IPS-18a (cell line): ENCODE measurements around the gene CD84.

Source experiments
- H3K27ac ChIP-seq: one replicate; pipeline ENCODE4 v1.5.1; 2013; ENCODE audit warnings: low read length
- H3K27me3 ChIP-seq: one replicate; pipeline ENCODE4 v1.6.1; 2013; ENCODE audit warnings: mild to moderate bottlenecking, low read length; ENCODE audit not compliant: control insufficient read depth, insufficient read depth
- H3K36me3 ChIP-seq: one replicate; pipeline ENCODE4 v1.6.1; 2013; ENCODE audit warnings: low read depth, low read length; ENCODE audit not compliant: control insufficient read depth
- H3K4me1 ChIP-seq: one replicate; pipeline ENCODE4 v1.6.1; 2013; ENCODE audit warnings: low read depth, low read length; ENCODE audit not compliant: control insufficient read depth
- H3K4me3 ChIP-seq: one replicate; pipeline ENCODE4 v1.5.1; 2013; ENCODE audit warnings: low read length
- H3K9ac ChIP-seq: one replicate; pipeline ENCODE4 v1.6.1; 2013; ENCODE audit warnings: mild to moderate bottlenecking, low read length, moderate library complexity
- H3K9me3 ChIP-seq: one replicate; pipeline ENCODE4 v1.6.1; 2013; ENCODE audit warnings: low read depth, low read length; ENCODE audit not compliant: control insufficient read depth

The CD84 gene

GRCh38 chr1:160621633-160622413 is 42.5 kb upstream of the CD84 start:
- H3K4me1 ChIP-seq = no peaks in the 10 kb centered on the region
- H3K4me3 ChIP-seq = no peak overlapping the region
- no peak overlapping the region for H3K27ac ChIP-seq
- no peaks in the 10 kb centered on the region for H3K9me3 ChIP-seq
- H3K27me3 ChIP-seq = no peaks in the 10 kb centered on the region
- H3K36me3 ChIP-seq = no peaks in the 10 kb centered on the region
- no peak overlapping the region for H3K9ac ChIP-seq

DNA sequence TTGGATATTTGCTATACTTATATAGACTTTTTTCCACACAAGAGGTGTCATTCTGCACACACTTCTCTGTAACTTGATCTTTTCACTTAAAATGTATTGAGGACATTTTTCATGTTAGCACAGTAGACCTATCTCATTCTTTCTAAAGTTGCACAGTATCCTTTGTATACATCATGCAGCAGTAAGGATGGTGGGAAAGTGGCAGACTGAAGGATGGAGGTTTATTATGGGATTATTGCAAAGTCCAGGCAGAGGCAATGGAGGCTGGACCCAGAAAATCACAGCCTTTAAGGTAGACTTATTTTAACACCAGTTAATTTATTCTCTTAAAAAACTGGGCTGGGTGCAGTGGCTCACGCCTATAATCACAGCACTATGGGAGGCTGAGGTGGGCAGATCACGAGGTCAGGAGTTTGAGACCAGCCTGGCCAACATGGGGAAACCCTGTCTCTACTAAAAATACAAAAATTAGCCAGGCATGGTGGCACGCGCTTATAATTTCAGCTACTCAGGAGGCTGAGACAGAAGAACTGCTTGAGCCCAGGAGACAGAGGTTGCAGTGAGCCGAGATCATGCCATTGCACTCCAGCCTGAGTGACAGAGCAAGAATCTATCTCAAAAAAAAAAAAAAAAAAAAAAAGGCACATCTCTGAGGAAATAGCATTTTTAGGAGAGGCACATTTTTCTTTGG is 41.8 kb upstream of the CD84 start:
- Histone ChIP-seq H3K4me3 (no peak overlapping the region), H3K27me3 (no peaks in the 10 kb centered on the region), H3K27ac (no peak overlapping the region), H3K9ac (no peak overlapping the region), H3K36me3 (no peaks in the 10 kb centered on the region), H3K9me3 (no peaks in the 10 kb centered on the region), H3K4me1 (no peaks in the 10 kb centered on the region)

DNA sequence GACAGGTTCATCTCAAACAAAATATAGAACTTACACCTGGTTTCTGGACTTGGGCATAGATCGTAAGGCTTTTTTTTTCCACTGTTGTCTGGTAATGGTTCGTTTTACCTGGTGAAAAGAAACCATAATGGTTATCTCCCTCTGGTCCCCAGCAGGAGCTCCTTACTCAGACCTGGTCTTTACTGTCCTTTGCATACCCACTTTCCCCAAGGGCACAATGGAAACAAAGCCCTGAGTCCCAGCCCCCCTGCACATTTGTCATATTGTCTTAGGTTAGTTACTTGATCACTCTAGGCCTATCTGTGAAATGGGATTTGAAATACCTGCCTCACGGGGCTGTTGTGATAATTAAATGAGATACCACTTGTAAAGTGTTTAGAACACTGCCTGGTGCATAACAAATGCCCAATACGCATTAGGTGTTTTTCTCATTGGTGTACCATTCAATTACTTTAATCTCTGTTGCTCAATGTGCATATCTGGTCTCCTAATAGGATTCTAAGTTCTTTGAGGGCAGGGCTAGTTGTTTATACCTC is 40.5 kb upstream of the CD84 start:
- Histone ChIP-seq H3K9me3 (no peaks in the 10 kb centered on the region), H3K36me3 (no peaks in the 10 kb centered on the region), H3K27me3 (no peaks in the 10 kb centered on the region), H3K4me1 (no peaks in the 10 kb centered on the region), H3K4me3 (no peak overlapping the region), H3K27ac (no peak overlapping the region), H3K9ac (no peak overlapping the region)

- Histone ChIP-seq H3K4me1 (no peaks in the 10 kb centered on the region), H3K36me3 (no peaks in the 10 kb centered on the region), H3K27me3 (no peaks in the 10 kb centered on the region), H3K9ac (no peak overlapping the region), H3K27ac (no peak overlapping the region), H3K4me3 (no peak overlapping the region), H3K9me3 (no peaks in the 10 kb centered on the region)
These were observed 39.5 kb upstream of the CD84 start for GRCh38 chr1:160618763-160619274.

- no peak overlapping the region for H3K27ac ChIP-seq
- H3K4me3 ChIP-seq = no peak overlapping the region
- H3K4me1 ChIP-seq = no peaks in the 10 kb centered on the region
- no peaks in the 10 kb centered on the region for H3K36me3 ChIP-seq
- no peaks in the 10 kb centered on the region for H3K27me3 ChIP-seq
- no peaks in the 10 kb centered on the region for H3K9me3 ChIP-seq
- H3K9ac ChIP-seq = no peak overlapping the region
These were observed 39.0 kb upstream of the CD84 start for GRCh38 chr1:160618327-160618726.

DNA sequence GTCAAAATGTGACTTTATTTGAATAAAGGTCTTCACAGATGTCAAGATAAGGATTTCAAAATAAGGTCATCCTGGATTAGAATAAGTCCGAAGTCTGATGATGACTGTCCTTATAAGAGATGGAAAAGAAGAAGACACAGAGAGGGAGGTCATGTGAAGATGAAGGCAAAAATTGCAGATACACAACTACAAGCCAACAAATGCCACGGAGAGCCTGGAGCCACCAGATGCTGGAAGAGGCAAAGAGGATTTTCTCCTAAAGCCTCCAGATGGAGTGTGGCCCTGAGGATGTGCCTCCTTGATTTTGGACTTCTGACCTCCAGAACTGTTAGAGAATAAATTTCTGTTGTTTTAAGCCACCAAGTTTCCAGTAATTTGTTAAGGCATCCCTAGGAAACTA is 36.4 kb upstream of the CD84 start:
- no peak overlapping the region for H3K4me3 ChIP-seq
- H3K9ac ChIP-seq = no peak overlapping the region
- no peaks in the 10 kb centered on the region for H3K4me1 ChIP-seq
- H3K27me3 ChIP-seq = no peaks in the 10 kb centered on the region
- no peaks in the 10 kb centered on the region for H3K9me3 ChIP-seq
- H3K27ac ChIP-seq = no peak overlapping the region
- H3K36me3 ChIP-seq = no peaks in the 10 kb centered on the region

DNA sequence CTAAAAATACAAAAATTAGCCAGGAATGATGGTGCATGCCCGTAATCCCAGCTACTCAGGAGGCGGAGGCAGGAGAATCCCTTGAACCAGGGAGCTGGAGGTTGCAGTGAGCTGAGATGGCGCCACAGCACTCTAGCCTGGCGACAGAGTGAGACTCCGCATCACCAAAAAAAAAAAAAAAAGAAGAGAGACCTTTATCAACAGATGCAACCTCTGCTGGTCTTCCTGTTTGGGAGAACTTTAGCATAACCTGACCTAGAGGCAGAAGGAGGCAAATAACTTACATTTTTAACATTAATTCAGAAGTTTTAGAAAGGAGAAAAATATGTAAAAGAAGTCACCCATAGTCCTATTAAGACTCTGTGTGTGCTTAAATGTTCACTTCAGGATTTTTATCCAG is 35.1 kb upstream of the CD84 start:
- H3K27me3 ChIP-seq = no peaks in the 10 kb centered on the region
- no peaks in the 10 kb centered on the region for H3K36me3 ChIP-seq
- no peak overlapping the region for H3K4me3 ChIP-seq
- no peaks in the 10 kb centered on the region for H3K9me3 ChIP-seq
- H3K4me1 ChIP-seq = no peaks in the 10 kb centered on the region
- H3K27ac ChIP-seq = no peak overlapping the region
- no peak overlapping the region for H3K9ac ChIP-seq

DNA sequence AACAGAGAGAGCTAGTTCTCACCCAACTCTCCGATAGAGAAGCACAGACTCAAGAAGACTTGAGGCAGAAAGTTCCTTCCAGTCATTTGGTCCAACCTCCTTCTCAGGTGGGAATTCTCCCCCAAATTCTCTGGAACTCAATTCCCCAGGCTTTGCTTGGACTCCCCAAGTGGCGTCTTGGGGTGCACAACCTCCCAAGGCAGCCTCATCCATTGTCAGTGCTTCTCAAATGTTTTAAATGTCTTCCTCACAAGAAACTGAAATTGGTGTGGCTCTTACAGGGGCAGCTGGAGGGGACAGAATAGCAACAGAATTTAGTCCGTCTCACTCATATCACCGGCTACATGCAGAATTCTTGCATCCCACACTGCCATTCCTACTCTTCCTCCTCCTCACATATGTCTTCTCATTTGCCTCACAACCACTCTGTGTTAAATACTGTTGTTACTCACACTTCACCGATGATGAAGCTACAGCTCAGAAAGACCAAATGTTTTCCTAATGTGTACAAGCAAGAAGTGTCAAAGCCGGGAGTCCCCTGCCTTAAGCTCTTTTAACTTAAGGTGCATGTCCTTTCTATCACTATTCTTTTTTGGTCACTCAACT is 33.4 kb upstream of the CD84 start:
- Histone ChIP-seq H3K9me3 (no peaks in the 10 kb centered on the region), H3K27me3 (no peaks in the 10 kb centered on the region), H3K4me3 (no peak overlapping the region), H3K9ac (no peak overlapping the region), H3K36me3 (no peaks in the 10 kb centered on the region), H3K4me1 (no peaks in the 10 kb centered on the region), H3K27ac (no peak overlapping the region)

DNA sequence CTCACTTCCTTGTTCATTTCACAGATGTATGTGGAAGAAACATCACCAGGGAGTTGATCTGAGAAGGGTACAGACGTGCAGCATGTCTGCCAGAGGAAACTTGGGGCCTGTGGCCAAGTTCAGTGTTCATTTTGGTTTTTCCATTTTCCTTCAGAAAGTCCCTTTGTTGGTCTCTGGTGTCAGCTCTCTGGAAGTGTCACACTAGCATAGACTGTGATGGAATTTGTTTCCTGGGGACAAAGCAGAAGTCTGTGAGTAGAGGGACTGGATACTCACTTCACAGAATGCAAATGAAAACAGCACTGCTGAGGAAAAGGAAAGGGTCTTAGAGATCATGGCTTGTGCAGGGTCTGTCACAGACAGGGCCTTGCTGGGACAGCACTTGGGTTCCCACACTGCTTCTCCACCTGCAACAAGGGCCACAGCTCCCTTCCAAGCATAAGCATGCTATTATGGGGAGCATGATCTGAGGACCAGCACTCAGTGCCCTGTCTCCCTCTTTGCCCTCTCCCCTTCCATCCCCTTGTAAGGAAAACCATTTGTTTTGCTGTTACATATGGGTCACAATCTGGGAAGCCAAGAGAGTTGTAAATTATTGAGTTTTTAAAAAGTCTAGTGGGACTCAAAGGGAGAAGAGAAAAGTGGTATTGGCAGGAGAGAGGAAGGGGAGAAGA is 31.4 kb upstream of the CD84 start:
- Histone ChIP-seq H3K27ac (no peak overlapping the region), H3K9ac (no peak overlapping the region)

GRCh38 chr1:160608941-160609340 is 29.6 kb upstream of the CD84 start:
- Histone ChIP-seq H3K4me3 (no peak overlapping the region), H3K36me3 (no peaks in the 10 kb centered on the region), H3K27me3 (no peaks in the 10 kb centered on the region), H3K9ac (no peak overlapping the region), H3K27ac (no peak overlapping the region), H3K9me3 (no peaks in the 10 kb centered on the region), H3K4me1 (no peaks in the 10 kb centered on the region)

More for the DNA sequence above, 31.4 kb upstream of the CD84 start:
- no peaks in the 10 kb centered on the region for H3K9me3 ChIP-seq
- no peak overlapping the region for H3K4me3 ChIP-seq
- H3K27me3 ChIP-seq = no peaks in the 10 kb centered on the region
- H3K4me1 ChIP-seq = no peaks in the 10 kb centered on the region
- H3K36me3 ChIP-seq = no peaks in the 10 kb centered on the region

GRCh38 chr1:160608514-160608913 is 29.2 kb upstream of the CD84 start:
- Histone ChIP-seq H3K27ac (no peak overlapping the region), H3K36me3 (no peaks in the 10 kb centered on the region), H3K27me3 (no peaks in the 10 kb centered on the region), H3K9ac (no peak overlapping the region), H3K9me3 (no peaks in the 10 kb centered on the region), H3K4me1 (no peaks in the 10 kb centered on the region), H3K4me3 (no peak overlapping the region)
